HG02763 (cell line): ENCODE results near the gene CAV3.

ENCODE experiments used
- ATAC-seq: cut with Tn5 transposase; IDR thresholded peaks from one replicate; pipeline ENCODE4 v1.9.1; 2021; ENCODE audit warnings: mild to moderate bottlenecking, moderate library complexity; ENCODE audit not compliant: unreplicated experiment

The CAV3 gene

DNA sequence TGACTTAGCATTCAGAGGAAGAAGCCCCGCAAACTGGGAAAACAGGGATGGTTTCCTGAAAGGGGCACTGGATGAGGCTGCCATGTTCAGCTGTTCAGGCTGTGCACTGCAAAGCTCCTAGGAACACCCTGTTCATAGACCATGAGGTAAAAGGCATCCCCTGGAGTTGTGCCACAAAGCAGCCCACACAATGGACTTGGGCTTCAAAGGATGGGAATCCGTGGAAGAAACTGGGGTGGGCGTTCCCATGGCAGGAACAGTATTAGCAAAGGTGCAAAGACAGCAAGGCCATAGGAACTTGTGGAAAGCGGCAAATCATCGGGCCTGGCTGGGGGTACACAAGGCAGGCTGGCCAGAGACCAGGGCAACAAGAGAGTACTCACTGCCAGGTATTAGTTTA lies 26.9 kb downstream of the CAV3 start:
- no peak for ATAC-seq

DNA sequence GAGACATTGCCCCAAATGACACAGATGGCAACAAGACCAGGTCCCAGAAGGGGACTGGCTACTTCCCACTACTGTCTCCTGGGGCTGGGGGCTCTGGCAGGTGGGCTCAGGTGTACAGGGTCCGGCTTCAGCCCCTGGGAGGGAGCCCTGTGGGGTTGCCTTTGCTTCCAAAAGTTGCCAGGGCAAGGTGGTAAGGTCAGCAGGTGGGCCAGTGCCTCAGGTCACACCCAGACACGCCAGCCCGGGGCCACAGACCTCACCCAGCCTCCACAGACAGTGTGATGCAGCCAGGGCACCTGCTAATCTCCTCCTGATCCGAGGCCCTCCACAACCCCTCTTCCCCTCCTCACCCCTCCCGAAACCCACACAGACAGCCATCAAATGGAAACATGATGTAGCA lies 28.3 kb downstream of the CAV3 start:
- no peak for ATAC-seq

DNA sequence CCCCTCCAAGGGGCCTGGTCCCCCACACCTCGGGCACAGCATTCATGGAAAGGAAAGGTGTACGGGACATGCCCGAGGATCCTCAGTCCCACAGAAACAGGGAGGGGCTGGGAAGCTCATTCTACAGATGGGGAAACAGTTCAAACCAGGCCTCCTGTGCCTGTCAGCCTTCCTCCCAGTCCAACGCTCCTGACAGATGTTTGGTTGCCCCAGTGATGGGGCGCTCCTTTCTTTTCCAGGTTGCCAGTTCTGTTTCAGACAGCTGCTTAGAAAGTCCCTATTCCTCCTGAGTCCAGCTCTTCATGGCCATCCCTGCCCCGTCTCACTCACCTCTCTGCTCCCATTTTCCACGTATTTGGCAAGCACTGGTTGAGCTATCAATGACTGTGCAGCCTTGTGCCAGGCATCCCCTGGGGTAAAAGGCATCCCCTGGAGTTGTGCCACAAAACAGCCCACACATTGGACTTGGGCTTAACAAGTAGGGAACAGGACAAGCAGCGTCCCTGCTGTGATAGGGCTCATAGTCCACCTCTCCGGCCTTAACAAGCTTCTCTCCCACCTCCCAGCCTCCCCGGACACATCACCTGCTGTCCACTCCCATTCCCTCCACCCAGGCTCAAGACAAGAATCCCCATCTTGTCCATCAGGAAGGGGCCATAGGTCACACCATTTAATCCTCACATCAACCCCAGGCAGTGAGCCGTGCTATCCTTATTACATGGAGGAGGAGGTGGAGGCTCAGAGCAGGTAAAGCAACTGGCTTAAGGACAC lies 29.2 kb downstream of the CAV3 start:
- no peak for ATAC-seq

DNA sequence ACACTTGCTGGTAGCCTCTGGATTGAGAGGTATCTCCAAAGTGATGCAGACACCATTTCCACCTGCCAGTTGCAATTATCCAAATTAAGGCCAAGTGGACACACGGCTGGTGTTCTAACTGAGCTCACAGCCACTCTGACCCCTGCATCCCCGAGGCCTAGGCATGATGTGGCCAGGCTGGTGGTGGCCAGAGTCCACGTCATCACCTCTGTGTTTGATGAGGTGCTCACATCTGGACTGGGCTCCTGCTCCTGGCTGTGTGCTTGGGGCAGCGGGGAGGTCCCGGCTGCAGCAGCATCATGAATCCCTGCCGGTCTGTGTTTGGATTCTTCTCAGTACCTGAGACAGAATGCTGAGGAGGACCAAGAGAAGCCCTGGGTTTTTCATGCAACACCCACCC lies 30.9 kb downstream of the CAV3 start:
- no peak for ATAC-seq

DNA sequence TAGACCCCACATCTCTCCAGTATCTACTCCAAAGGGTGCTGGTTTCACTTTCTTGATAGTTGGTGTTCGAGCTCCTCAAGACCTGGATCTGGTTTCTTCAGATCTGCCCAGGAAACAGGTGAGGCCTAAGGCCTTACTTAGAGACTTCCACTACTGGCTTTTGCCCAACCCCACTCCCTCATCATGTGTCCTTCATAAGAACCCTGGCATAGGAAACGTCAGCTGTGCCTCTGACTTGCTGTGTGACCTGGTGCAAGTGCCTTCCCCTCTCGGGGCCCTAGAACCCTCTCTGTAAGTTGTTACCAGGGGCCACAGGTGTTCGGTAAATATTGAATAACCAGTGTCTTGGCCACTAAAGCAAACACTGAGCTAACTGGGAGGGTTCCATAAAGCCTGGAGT lies 31.9 kb downstream of the CAV3 start:
- ATAC-seq = no peak

DNA sequence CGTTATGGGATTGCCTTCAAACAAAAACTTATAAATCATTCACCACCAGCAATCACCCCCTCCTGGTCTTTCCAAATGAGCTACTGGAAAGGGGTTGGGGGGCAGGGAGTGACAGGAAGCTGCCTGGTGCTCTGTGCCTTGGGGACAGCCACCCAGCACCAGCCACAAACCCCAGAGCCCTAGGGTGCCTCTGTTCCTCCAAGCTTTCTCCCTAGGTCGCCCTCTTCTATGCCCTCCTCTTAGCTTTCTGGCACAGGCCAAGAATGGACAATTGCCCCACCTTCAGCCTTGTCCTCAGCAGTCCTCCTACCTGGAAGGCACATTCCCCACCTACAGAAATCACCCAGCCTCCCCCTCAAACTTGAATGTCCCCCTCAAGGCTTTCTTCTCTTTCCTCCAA lies 32.5 kb downstream of the CAV3 start:
- ATAC-seq = no peak

DNA sequence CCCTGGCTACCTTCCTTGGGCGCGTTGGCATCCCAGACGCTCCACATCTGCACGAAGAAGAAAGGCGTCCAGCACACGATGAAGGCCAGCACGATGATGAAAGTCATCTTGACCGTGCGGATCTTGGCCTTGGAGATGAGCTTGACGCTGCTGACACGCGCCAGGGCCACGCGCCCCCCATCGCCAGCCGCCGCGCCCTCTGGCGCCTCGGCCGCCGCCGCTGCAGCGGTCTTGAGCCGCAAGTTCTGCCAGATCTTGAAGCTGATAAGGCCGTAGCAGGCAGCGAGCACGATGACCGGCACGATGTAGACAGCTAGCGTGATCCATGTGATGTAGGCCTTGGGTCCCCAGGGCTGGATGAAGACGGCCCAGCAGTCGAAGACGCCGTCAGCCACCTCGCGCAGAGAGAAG lies 33.7 kb downstream of the CAV3 start:
- no peak for ATAC-seq

DNA sequence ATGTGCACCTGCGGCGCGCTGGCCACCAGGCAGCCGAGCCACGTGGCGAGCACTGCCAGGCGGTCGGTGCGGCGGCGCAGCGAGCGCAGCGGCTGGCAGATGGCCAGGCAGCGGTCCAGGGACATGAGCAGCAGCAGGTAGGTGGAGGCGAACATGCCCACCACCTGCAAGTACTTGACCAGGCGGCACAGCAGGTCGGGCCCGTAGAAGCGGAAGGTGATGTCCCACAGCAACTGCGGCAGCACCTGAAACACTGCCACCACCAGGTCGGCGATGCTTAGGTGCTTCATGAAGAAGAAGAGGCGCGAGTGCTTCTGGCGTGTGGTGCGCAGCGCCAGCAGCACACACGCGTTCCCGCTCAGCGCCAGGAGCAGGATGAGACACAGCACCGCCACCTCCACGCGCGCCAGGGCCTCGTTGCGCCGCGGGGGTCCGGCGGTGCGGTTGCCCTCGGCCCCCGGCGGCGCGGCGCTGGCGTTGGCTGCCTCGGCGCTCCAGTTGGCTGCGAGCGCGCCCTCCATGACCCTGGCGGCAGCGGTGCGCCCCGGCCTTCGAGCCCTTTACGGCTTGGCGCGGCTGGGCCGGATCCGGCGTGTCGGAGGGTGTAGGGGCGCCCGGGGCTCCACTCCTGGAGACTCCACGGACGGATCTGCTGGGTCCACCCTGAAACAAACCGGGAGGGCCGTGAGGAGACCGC lies 34.2 kb downstream of the CAV3 start:
- peak; percentile 47 for ATAC-seq

DNA sequence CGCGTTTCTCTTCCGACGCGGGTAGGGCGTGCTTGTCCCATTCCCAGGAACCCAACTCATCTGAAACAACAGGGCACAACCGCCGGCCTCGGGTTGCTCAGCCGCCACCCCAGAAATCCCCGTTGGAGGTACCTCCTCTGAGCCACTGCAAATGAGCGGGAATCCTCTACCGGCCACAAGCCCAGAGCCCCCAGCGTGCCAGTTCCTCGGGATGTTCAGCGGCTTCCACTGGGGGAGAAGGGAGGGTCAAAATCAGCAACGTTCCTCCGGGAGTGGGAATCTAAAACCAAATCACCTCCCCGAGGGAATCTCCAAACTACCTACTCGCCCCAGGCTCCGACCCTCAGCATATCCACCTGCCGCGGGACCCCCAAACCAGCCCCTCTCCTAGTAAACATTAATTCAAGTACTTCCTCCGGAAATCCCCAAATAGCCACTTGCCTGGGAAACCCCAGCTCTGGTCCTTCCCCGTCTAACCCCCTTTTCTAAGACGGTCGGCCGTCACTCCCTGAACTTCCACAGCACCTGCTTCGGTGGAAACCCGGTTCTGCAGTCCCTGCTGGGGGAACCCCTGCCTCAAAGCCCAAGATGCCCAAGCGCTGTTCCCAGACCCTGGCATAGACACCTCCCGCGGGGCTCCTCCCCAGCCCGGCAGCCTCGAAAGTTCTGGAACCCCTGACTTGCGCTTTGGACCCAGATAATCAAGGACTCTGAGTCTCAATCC lies 34.9 kb downstream of the CAV3 start:
- ATAC-seq = peak; percentile 29

DNA sequence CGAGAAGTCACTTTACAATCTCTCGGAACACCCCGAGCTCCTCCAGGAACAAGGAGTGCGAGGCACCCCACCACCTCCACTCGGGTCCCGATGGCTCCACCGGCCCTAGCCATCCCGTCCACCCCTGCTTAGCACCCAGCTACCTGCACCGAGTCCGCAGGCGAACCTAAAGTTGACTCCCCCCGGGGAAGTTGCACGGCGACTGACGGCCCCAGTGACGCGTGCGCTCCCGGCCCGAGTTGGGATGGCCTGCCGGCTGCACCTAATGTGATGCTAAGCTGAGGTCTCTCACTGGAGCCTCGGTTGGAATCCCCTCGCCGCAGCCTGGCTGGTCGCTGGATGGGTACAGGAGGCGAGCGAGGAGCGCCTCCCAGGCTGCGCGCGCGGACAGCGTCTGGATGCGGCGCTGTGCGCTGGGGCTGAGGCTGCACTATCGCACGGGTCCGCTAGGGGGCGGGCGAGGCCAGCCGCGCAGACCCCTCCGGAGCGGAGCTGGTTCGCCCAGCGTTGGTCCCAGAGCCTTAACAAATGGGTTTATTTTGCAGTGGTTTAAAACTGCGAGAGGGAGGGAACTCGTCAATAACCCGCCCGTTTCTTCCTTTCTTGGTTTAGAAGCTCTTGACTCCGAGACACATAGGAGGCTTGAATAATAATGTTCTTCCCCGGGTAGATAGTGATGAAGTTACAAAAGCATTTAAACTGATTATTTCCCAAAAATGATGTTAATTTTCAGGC lies 35.7 kb downstream of the CAV3 start, which contains the start of gene OXTR:
Gene OXTR, minus strand, starts transcription at position 526 of the 735 bp plus-strand sequence. CDS start 1,426 bp downstream, outside the sequence.
- peak; percentile 70 for ATAC-seq

DNA sequence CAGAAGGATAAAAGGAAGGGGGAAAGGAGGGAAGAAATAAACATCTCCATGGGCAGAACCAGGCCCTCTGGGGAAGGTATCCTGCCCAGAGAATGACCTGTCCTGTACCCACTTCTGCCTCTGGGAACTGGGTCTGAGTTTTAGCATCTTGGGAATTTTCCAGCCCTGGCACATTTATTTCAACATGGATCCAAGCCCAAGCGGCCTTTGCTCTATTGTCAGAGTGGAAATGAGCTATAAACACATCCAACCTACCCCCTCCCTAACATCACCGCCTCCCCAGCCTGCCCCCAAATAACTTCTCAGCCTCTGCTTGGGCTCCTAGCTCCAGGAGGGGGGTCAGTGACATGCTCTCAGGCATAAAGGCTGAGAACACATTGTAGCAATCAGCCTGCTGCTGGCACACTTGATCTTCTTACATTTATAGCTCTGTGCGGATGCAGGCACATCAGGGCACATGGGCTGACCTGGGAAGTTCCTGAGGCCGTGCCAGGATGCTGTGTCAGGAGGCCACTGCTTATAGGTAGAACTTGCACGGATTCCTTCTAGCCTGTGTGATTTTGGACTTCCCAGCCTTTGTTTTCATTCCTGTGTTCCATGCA lies 40.4 kb downstream of the CAV3 start:
- ATAC-seq = no peak

DNA sequence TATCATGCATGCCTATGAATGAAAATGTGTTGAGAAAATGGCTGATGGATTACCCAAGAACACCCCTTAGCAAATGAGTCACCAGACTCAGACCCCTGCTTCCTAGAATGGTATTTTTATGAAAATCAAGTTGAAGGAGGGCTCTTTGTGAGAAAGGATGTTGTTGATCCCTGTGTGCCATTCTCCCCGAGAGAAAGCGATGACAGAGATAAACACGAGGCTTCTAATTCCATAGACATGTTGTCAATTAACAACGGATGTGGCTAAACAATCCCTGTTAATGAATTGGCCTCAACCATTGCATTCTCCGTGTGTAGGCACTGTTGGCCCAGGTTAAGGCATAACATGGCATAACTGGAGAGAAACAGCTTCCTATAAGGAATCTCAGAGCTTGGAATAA lies 41.6 kb downstream of the CAV3 start:
- no peak for ATAC-seq

DNA sequence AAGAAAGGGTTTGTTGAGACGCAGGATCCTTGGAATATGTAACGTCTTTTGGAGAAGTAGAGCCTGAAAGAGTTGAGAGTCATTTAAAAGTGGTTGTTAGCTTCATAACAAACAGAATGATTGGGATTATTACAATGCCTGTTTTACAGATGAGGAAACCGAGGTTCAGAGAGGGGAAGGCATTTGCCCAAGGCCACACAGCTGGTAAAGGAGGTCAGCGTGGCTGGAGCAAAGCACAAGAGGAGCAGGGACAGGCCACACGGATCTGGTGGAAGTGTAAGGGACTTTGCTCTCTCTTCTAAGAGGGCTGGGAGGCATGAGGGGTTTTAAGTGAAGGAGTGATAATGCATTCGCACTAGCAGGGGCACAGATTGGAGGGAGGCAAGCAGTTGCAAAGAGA lies 42.0 kb downstream of the CAV3 start:
- no peak for ATAC-seq

DNA sequence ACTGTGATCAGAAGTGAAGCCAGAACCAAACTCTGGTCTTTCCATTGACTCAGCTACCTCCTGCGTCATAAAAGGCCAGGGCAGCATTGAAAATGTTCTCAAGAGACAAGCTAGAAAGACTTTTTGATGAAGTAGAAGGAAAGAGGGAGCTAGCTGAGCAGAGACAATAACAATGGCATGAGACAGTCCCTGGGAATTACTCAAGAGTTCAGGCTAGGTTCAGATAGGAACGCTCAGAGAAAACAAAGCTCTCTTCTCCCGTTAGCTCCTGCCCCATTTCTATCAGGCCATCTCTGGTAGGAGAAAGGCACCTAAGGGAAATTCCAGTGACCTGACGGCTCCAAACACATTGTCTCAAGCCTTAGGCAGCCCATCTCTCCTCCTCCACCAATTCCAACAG lies 42.8 kb downstream of the CAV3 start:
- no peak for ATAC-seq

DNA sequence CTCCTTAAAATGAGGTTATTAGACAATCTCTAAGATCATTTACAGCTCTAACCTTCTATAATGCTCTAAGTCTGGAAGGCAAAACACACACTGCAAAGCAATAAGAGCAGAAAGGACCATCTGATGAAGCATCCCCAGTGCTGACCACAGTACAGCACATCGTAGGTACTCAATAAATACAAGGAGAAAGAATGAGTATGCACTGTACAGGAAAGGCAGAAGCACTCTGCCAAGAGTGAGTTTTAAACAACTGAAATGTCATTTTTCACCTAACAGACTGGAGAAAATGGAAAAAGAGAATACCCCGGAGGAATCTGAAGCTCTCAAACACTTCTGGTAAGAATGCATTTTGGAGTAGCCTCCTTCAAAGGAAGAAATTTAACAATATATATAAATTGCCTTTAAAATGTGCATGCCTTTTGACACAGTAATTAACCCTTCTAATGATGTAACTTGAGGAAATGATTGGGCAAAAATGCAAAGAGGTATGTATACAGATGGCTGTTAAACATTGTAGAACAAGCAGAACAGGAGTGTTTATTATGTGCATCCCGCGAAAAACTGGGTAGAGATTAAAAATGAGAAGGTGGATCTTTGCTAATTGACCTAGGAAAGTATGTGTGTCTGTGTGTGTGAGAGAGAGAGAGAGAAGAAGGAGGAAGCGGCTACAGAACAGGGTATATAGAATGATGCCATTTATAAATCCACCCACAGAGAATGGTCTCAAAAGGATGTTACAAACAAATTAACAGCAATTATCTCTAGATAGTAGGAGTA lies 43.8 kb downstream of the CAV3 start:
- ATAC-seq = no peak

DNA sequence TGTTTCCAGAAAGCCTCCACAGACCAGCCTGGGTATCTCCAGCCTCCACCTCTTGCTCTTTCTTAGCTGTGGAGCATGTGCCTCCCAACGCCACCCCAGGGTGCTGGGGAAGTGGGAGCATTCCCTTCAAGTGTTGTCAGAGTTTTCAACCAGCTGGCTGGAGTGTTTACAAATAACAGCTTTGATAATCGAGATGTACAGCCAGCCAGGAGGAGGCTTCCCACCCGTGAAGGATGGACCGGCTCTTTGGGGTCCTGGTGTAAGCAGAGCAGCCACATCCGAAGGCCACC lies 44.3 kb downstream of the CAV3 start:
- no peak for ATAC-seq

DNA sequence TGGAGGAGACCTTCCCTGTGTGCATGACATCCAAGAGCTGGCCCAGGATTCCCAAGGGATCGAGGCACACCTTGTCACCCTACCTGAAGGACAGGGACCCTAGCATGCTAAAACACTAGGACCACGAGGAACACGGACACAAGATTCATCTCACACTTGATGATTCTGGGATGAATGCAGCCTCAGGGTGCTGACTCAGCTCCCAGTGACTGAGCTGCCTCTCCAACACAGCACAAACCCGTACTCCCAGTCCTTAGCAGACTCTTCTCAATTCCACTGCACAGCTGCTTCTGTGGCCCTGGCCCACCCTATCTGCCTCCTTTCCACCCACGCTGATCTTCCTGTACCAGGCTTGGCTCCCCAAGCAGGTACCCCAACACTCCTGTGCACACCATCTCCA lies 44.9 kb downstream of the CAV3 start:
- ATAC-seq = no peak

DNA sequence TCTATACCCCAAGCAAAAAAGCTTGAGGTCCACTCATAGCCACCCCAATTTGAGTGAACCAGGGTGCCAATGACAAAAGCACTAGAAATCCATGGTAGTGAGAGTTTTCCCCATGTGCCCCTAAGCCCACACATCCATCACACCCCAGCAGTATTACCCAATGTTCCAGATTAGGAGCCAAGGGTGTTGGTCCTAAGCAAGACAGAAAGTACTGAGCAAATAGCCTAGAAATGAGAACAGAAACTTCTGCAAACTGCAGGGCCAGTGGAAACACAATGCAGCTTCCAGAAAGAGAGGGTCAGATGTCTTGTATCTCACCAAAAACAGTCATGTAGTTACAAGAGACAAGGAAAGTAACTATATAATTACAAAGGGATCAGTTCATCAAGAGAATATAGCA lies 46.7 kb downstream of the CAV3 start:
- no peak for ATAC-seq

DNA sequence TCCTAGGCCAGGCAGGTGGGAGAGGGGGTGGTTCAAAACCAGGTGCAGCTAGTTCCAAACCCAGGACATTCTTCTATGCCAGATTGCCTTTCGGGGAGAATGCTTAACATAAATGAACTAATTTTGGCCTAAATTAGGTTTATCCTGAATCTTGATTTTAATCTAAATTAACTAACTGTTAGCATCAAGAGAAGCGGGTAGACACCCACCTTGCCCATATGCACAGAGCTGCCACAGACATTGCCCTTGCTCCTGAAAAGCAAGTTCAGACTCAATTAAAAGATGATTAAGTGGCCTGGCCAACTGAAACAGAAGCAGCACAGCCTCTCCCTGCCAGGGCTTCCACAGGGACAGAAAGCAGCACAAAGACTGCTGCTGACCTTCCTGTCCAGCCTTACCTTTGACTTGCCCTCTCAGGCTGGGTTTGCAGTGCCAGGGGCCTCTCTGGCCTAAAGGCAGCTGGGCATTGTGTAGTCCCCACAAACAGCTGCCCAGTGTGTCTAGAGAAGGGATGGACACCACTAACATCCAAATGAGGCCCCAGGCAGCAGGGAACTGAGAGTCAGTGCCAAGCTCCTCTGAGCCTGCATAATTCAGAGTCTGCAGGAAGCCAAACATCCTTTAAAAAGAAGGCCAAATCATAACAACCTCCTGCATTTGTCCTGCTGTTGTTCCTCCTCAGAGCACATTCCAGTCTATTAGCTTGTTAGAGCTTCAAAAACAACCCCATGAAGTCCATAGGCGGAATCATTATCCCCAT lies 51.3 kb downstream of the CAV3 start:
- ATAC-seq = no peak

DNA sequence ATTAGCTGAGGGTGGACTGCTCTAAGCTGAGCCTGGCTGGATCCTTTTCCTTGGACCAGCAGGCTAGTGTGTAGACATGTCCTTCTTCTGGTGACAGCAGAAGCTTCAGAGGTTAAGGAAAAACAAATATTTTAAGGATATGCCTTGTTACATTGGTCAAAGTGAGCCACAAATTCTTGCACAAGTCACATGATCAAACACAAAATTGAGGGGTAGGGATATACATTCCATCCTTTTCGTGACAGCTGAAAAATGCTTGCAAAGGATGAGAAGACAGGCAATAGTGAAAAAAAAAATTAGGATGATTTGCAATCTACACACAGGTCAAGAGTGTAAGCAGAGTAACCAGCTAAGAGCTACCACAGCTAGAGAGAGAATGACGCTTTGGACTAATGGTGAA lies 56.9 kb downstream of the CAV3 start:
- no peak for ATAC-seq
